Muscle layer of duodenum (tissue), 2 donors: ENCODE measurements around the gene SLC24A4.

Experiments
- H3K27ac ChIP-seq: one replicate; pipeline ENCODE4 v1.7.0; 2013; ENCODE audit warnings: mild to moderate bottlenecking, low read length
- H3K27me3 ChIP-seq: one replicate; pipeline ENCODE4 v1.7.0; 2013; ENCODE audit warnings: low read depth, mild to moderate bottlenecking, control low read depth, low read length
- H3K36me3 ChIP-seq, 2 donors: one replicate each; pipeline ENCODE4 v1.7.0; 2013; ENCODE audit warnings: low read length in 2 of 2, control low read depth in 1 of 2, mild to moderate bottlenecking in 1 of 2; ENCODE audit not compliant: insufficient read depth in 2 of 2, control insufficient read depth in 1 of 2
- H3K4me1 ChIP-seq, 2 donors: one replicate each; pipeline ENCODE4 v1.7.0; 2013; ENCODE audit warnings: low read length in 2 of 2, mild to moderate bottlenecking in 2 of 2, control low read depth in 1 of 2, moderate library complexity in 1 of 2; ENCODE audit not compliant: insufficient read depth in 2 of 2, control insufficient read depth in 1 of 2
- H3K4me3 ChIP-seq, 2 donors: one replicate each; pipeline ENCODE4 v1.7.0; 2013; ENCODE audit warnings: low read length in 2 of 2, low read depth in 1 of 2, mild to moderate bottlenecking in 1 of 2
- H3K9me3 ChIP-seq, 2 donors: one replicate each; pipeline ENCODE4 v1.7.0; 2013; ENCODE audit warnings: low read length in 2 of 2, control low read depth in 1 of 2, mild to moderate bottlenecking in 1 of 2; ENCODE audit not compliant: control insufficient read depth in 1 of 2
- donor health status: healthy.

Gene SLC24A4

DNA sequence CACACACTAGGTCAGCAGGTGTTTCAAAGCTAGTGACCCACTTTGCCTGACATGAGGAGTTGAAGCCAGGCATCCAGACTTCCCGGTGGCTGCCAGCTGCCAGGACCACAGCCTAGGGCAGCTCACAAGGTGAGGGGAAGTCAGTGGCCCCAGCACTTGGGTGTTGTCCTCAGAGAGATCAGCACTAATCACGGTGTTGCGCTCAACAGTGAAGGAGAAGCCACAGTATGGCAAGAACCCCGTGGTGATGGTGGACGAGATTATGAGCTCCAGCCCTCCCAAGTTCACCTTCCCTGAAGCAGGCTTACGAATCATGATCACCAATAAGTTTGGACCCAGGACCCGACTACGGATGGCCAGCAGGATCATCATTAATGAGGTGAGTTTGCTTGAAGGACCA lies 130.7 kb downstream of the SLC24A4 start:
- Histone ChIP-seq H3K9me3 (no peaks in the 10 kb centered on the region), H3K36me3 (no peaks in the 10 kb centered on the region), H3K4me1 (peaks cover 0 to 8% of the 10 kb centered on the region in 2 donors), H3K27me3 (no peaks in the 10 kb centered on the region), H3K4me3 (no peak overlapping the region), H3K27ac (no peak overlapping the region)

DNA sequence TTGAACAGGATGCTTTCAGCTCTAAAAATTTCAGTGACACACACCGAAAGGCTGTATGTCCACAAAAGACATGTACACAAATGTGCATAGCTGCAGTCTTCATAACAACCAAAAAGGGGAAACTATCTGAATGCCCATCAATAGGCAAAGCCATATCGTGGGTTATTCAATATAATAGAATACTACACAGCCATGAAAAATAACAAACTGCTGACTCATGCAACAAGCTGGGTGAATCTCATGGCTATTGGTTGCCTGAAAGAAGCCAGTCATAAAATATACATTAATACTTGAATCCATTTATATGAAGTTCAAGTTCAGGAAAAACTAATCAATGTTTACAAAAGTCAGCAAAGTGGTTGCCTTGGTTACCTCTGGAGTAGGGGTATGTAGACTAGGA lies 132.3 kb downstream of the SLC24A4 start:
- H3K27ac ChIP-seq = no peak overlapping the region
- no peak overlapping the region for H3K4me3 ChIP-seq
- H3K9me3 ChIP-seq = no peaks in the 10 kb centered on the region
- H3K27me3 ChIP-seq = no peaks in the 10 kb centered on the region
- H3K4me1 ChIP-seq = peaks cover 0 to 8% of the 10 kb centered on the region in 2 donors
- H3K36me3 ChIP-seq = no peaks in the 10 kb centered on the region

DNA sequence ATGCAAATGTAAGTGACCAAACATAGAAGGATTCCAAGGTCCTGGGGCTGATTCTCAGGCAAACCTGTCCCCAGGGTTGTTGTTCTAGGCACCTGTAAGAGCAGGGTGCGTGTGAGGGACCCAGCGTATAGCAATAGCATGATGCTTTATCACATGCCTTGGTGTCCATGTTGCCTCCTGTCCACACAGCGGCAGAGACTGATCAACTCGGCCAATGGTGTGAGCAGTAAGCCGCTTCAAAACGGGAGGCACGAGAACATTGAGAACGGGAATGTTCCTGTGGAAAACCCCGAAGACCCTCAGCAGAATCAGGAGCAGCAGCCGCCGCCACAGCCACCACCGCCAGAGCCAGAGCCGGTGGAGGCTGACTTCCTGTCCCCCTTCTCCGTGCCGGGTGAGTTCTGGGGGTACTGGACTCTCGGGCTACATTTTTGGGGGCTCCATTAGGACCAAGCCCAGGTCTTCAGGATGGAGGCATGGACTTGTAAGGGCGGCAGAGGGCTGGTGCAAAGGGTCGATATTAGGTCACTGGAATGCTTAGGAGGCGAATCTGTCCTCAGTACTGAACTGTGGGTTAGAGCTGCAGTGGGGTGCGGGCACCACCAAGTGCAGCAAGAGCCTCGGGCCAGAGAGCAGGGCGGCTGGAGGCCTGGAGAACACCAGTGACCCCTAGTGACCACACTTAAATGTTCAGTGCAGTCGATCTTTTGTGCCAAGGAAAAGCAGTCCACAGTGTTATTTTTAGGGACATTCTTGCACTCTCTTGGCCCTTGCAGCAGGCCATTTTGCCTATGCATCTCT lies 133.4 kb downstream of the SLC24A4 start:
- peaks cover 0 to 8% of the 10 kb centered on the region in 2 donors for H3K4me1 ChIP-seq
- no peaks in the 10 kb centered on the region for H3K9me3 ChIP-seq
- H3K27ac ChIP-seq = no peak overlapping the region
- H3K36me3 ChIP-seq = no peaks in the 10 kb centered on the region
- H3K4me3 ChIP-seq = no peak overlapping the region
- no peaks in the 10 kb centered on the region for H3K27me3 ChIP-seq

DNA sequence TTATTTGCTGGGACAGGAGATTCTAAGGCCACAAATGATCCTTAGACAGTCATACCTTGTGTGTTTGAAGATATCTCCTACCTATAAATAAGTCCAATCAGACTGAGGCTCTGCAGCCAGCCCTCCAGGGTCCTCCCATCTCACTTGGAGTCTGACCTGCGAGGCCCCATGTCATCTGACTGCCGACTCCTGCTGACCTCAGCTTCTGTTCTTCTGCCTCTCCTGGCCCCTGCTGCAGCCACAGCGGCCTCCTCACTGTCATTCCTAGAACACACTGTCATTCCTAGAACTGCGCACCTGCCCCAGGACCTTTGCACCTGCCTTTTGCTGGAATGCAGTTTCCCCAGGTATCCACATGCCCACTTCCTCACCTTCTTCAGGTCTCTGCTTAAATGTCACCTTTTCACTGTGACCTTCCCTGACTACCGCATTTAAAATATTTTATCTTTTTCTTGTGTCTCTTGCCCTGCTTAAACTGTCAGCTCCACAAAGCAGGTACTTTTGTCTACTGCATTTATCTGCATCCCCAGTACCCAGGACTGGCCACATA lies 134.1 kb downstream of the SLC24A4 start:
- Histone ChIP-seq H3K4me1 (peaks cover 0 to 8% of the 10 kb centered on the region in 2 donors), H3K36me3 (no peaks in the 10 kb centered on the region), H3K4me3 (no peak overlapping the region), H3K27ac (no peak overlapping the region), H3K9me3 (no peaks in the 10 kb centered on the region), H3K27me3 (no peaks in the 10 kb centered on the region)

DNA sequence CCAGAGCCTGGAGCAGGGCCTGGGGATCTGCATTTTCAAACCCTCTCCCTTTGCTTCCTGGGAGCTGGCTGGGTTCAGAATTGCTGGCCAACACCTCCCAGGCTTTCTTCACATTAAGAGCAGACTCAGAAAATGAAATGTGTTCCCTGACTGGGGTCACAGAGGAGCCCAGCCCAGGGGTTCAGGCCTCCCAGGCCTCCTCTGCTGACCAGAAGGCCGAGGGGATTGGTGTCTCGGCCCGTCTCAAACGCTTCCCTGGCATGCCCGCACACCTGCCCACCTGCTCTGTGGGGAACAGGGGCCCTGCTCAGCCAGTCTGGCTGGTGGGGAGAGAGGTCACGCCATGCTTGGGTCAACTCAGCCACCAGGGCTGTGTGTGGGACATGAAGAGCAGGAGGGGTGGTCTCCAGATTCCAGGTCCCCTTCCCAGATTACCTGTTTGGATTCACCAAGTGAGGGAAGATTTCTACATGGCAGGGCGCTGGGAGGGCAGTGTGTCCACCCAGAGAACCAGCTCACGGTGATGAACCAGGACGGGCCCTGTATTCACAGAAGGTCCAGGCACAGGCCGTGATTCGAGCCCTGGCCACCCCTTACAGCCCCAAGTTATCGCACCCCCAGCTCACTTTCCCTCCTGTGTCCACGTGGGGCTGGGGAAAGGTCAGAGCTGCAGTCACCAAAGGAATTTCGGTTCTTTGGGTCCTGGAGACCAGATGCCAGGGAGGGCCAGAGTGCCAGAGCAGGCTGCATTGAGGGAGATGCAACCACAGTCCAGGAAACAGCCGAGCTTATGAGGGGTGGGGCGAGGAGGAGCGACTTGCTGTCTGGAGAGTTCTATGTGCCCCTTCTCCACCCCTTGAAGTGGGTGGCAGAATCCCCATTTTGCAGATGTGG lies 135.4 kb downstream of the SLC24A4 start:
- Histone ChIP-seq H3K4me3 (no peak overlapping the region), H3K9me3 (no peaks in the 10 kb centered on the region), H3K27me3 (no peaks in the 10 kb centered on the region), H3K36me3 (no peaks in the 10 kb centered on the region), H3K4me1 (peaks cover 0 to 8% of the 10 kb centered on the region in 2 donors), H3K27ac (no peak overlapping the region)

DNA sequence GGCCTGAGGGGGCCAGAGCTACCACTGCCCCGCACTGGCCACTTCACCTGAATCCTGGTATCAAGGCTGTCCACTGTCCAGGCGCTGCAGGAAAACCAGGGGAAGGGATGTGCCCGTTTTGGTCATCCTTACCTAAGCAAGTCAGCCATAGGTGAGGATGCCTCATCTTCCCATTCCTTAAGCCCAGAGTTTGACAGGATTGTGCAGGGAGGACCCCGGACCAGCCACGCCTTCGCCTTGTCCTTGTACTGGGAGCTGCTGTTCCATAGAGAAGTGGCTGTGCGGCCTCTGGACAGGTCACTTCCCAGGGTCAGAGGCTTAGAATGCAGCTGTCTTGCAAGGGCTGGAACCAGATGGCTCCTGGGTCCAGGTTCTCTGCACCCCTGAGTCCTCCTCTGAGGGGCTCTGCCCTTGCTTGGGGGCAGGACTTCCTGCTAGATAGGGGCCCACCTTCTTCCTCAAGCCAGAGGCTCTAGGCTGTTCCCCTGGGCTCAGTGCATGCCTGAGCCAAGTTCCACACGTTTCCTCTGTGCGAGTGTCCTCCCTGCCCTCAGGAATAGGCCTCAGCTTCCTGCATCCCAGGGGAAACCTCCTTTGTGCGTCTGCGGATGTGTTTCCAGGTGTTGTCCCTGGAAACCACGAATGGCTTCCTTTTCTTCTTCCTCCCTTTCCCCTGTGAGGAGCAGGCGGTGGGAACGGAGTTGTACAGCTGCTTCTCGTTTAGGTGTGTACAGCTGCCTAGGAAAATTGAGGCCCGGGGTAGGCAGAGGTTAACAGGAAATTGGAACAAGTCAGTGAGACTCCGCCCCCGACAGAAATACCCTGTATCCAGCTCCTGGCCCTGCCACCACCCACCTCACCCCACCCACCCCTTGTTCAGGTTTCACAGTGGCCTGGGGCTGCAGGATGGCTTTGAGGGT lies 136.3 kb downstream of the SLC24A4 start:
- peaks cover 0 to 8% of the 10 kb centered on the region in 2 donors for H3K4me1 ChIP-seq
- H3K27me3 ChIP-seq = no peaks in the 10 kb centered on the region
- no peak overlapping the region for H3K4me3 ChIP-seq
- H3K27ac ChIP-seq = no peak overlapping the region
- no peaks in the 10 kb centered on the region for H3K36me3 ChIP-seq
- H3K9me3 ChIP-seq = no peaks in the 10 kb centered on the region

DNA sequence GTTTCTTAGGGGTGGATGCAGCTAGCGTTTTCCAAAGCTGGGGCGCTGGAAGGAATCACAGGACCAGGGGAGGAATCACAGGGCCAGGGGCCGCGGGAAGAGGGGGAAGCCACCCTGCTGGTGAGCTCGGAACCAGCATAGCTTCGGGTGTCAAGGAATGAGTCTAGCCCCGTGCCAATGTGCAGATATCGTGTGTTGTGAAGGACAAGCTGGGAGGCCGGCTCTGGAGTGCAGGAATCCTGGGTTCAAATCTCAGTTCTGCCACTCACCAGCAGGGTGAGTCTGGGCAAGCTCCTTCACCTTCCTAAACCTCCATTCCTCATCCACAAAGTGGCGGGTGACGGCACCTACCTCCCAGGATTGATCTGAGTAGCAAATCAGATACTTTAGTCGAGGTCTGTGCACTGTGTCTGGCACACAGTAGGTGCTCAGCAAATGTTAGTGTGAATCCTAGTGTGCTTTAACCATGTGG lies 137.0 kb downstream of the SLC24A4 start:
- Histone ChIP-seq H3K27me3 (no peaks in the 10 kb centered on the region), H3K36me3 (no peaks in the 10 kb centered on the region), H3K27ac (no peak overlapping the region), H3K4me1 (peaks cover 0 to 8% of the 10 kb centered on the region in 2 donors), H3K9me3 (no peaks in the 10 kb centered on the region), H3K4me3 (no peak overlapping the region)

DNA sequence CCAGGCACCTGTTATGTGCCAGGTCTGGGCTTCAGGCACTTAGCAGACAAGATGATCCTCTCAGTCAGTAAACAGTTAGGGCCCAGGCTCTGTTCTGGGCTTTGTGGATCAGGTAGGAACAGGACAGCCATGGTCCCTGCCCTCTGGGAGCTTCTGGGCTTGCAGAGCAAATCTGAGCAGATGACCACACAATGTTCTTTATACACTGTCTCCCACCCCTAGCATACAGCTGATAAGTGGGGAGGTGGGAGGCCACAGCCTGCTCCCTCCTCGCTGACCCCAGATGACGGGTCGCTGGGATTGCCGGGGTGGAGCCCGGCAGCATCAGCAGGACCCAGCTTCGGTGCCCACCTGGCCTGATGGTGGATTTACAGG lies 137.6 kb downstream of the SLC24A4 start:
- Histone ChIP-seq H3K27me3 (no peaks in the 10 kb centered on the region), H3K9me3 (no peaks in the 10 kb centered on the region), H3K4me1 (peaks cover 0 to 8% of the 10 kb centered on the region in 2 donors), H3K36me3 (no peaks in the 10 kb centered on the region), H3K4me3 (no peak overlapping the region), H3K27ac (no peak overlapping the region)

DNA sequence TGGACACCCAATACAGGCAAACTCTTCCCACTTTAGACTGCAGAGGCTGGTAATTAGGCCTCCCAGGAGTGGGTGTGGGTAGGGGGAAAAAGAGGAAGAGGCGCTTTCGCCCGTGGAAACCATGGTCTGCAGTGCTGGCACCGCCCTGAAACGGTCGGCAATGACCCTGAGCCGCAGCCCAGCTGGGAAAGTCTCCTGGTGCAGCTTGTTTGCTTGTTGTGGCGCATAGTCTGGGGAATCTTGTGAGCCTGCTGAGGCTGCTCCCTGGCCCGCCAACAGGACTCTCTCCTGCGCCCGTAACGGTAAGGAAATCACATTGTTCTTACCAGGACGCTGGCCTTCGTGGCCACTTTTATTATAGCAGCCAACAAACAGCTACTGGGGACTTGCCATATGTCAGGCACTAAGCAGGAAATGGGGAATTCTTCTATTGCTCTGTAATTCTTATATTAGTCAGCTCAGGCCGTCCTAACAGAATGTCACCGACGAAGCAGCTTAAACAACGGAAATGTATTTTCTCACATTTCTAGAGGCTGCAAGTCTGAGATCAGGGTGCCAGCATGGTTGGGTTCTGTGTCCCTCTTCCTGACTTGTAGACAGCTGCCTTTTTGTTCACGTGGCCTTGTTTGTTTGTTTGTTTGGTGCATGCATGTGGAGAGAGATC lies 138.1 kb downstream of the SLC24A4 start:
- Histone ChIP-seq H3K9me3 (no peaks in the 10 kb centered on the region), H3K4me1 (peaks cover 0 to 8% of the 10 kb centered on the region in 2 donors), H3K36me3 (no peaks in the 10 kb centered on the region), H3K4me3 (no peak overlapping the region), H3K27ac (no peak overlapping the region), H3K27me3 (no peaks in the 10 kb centered on the region)

DNA sequence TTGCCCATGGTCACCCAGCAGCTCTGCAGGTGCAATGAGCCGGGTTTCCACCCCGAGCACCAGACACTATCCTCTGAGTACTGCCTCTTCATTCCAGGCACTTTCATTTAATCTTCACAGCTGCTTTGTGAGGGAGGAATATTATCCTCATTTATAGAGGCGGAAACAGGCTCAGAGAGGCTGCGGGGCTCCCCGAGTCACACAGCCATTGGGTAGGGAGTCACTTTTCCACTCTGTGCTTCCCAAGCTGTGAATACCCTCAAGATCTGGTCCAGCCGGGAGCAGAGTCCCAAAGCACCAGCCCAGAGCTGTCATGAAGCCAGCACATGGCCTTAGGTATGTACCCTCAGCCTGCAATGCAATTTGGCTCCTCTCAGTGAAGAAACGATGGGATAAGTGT lies 138.9 kb downstream of the SLC24A4 start:
- Histone ChIP-seq H3K9me3 (peaks cover 0 to 5% of the 10 kb centered on the region in 2 donors), H3K27me3 (no peaks in the 10 kb centered on the region), H3K27ac (no peak overlapping the region), H3K4me3 (no peak overlapping the region), H3K4me1 (peaks cover 0 to 4% of the 10 kb centered on the region in 2 donors), H3K36me3 (no peaks in the 10 kb centered on the region)
